PFSK-1 (cell line): ENCODE measurements around the gene PID1.

Experiments
- SIN3A ChIP-seq: IDR thresholded peaks from 2 replicates; pipeline ENCODE4 v1.6.1; 2012; ENCODE audit warnings: mild to moderate bottlenecking, low read length, moderate library complexity, borderline replicate concordance; ENCODE audit not compliant: insufficient read depth
- TAF1 ChIP-seq: IDR thresholded peaks from 2 replicates; pipeline ENCODE4 v1.6.1; 2012; ENCODE audit warnings: low read length, control low read depth, borderline replicate concordance; ENCODE audit not compliant: insufficient read depth

- TF ChIP-seq SIN3A = no peak
- TF ChIP-seq TAF1 = no peak
These were observed 226.5 kb downstream of the PID1 start for GRCh38 chr2:229044581-229044980.
